GM12878 (cell line): ENCODE measurements around the gene EXOC7. TPM values are rescaled to one million over a fixed set of nuclear protein-coding genes. Genes with fewer than 3 reads are reported as not detected.

Experiments
- ATAC-seq: fragments of 200-7000 bp; cut with Tn5 transposase; 3 replicates; pipeline ENCODE4 v1.9.1; 2020; ENCODE audit warnings: mild to moderate bottlenecking, moderate library complexity
- BruUV-seq: library from RNA; stranded (reverse); fragments of 400-500 nt; replicated peaks from 2 replicates; lab custom pipeline; 2021; lab: Mats Ljungman, UMichigan
- CTCF ChIA-PET: fragments of 300-600 bp; sonication (Branson Sonifier 250); formaldehyde crosslinking; extraction: SDS; loops from one replicate; lab custom pipeline; 2021; ENCODE audit warnings: inconsistent platforms; lab: Yijun Ruan, JAX
- POLR2A ChIA-PET: fragments of 350-600 bp; formaldehyde crosslinking; extraction: SDS; loops from one replicate; lab custom pipeline; 2021; ENCODE audit warnings: inconsistent platforms; lab: Charles Lee
- RAD21 ChIA-PET: fragments of 300-600 bp; sonication (Branson Sonifier 250); formaldehyde crosslinking; loops from one replicate; lab custom pipeline; 2023; ENCODE audit warnings: antibody characterized with exemption; ENCODE audit not compliant: unreplicated experiment; lab: Charles Lee
- SMC1A ChIA-PET: fragments of 300-600 bp; sonication (Branson Sonifier 250); formaldehyde crosslinking; loops from one replicate; lab custom pipeline; 2023; ENCODE audit not compliant: unreplicated experiment, uncharacterized antibody; lab: Charles Lee
- DNase-seq: peaks from one replicate; pipeline ENCODE4 v3.0.0-alpha.2; 2011; ENCODE audit warnings: low read depth, low spot score
- FAIRE-seq: peaks from 3 replicates; lab custom pipeline; 2011; peaks lifted over from hg19 to GRCh38; lab: Jason Lieb, UNC
- H2AFZ ChIP-seq: 2 replicates; pipeline ENCODE4 v1.6.0; 2011; ENCODE audit warnings: low read depth, low read length, control low read depth; ENCODE audit not compliant: control insufficient read depth
- H3K27ac ChIP-seq: 2 replicates; pipeline ENCODE4 v1.5.1; 2011; ENCODE audit warnings: control low read depth; ENCODE audit not compliant: control insufficient read depth, insufficient read depth
- H3K27me3 ChIP-seq, 2 experiments: replicated peaks in 1 of 2; 2 replicates each; pipeline versions ENCODE4 v1.6.0 to v1.6.1; 2011; ENCODE audit warnings: low read length in 1 of 2; ENCODE audit not compliant: control insufficient read depth in 2 of 2, insufficient read depth in 2 of 2
- H3K36me3 ChIP-seq, 2 experiments: 2 replicates each; pipeline ENCODE4 v1.5.1; 2011; ENCODE audit warnings: low read length in 1 of 2; ENCODE audit not compliant: control insufficient read depth in 2 of 2, insufficient read depth in 2 of 2
- H3K4me1 ChIP-seq: 2 replicates; pipeline ENCODE4 v1.6.1; 2011; ENCODE audit warnings: mild to moderate bottlenecking, low read length, moderate library complexity, mixed read lengths; ENCODE audit not compliant: control insufficient read depth, insufficient read depth
- H3K4me2 ChIP-seq: 2 replicates; pipeline ENCODE4 v1.6.0; 2011; ENCODE audit warnings: control low read depth; ENCODE audit not compliant: control insufficient read depth, insufficient read depth
- H3K4me3 ChIP-seq: fragments of 200-600 bp; sonication (generic); 2 replicates; pipeline ENCODE4 v1.5.1; 2016
- H3K79me2 ChIP-seq: 2 replicates; pipeline ENCODE4 v1.6.0; 2011; ENCODE audit warnings: low read length; ENCODE audit not compliant: control insufficient read depth, insufficient read depth
- H3K9ac ChIP-seq: 2 replicates; pipeline ENCODE4 v1.8.0; 2011; ENCODE audit warnings: low read length, control low read depth, mixed read lengths; ENCODE audit not compliant: control insufficient read depth, insufficient read depth
- H3K9me3 ChIP-seq: replicated peaks from 3 replicates; pipeline ENCODE4 v1.5.1; 2011; ENCODE audit warnings: mild to moderate bottlenecking, low read length; ENCODE audit not compliant: control insufficient read depth, insufficient read depth
- H4K20me1 ChIP-seq: 2 replicates; pipeline ENCODE4 v1.6.0; 2011; ENCODE audit not compliant: control insufficient read depth, insufficient read depth
- ATF2 ChIP-seq: IDR thresholded peaks from 2 replicates; pipeline ENCODE4 v1.6.1; 2012; ENCODE audit warnings: low read length, inconsistent platforms
- CTCF ChIP-seq, 3 experiments: IDR thresholded peaks in 2 of 3; conservative IDR thresholded peaks in 1 of 3; 2 replicates each; pipeline ENCODE4 v1.5.1; 2011; ENCODE audit warnings: low read depth in 3 of 3, low read length in 3 of 3, mild to moderate bottlenecking in 3 of 3, control low read depth in 2 of 3, moderate library complexity in 2 of 3, inconsistent platforms in 1 of 3, mixed read lengths in 1 of 3; ENCODE audit not compliant: control insufficient read depth in 2 of 3, insufficient read depth in 1 of 3; ENCODE audit errors: extremely low read depth in 1 of 3
- MYC ChIP-seq: IDR thresholded peaks from 2 replicates; pipeline ENCODE4 v1.6.1; 2011; ENCODE audit warnings: mild to moderate bottlenecking, low read length, moderate library complexity, inconsistent platforms; ENCODE audit not compliant: insufficient read depth, insufficient replicate concordance, insufficient read length, severe bottlenecking
- NR2F1 ChIP-seq: fragments of 450-650 bp; conservative IDR thresholded peaks from 2 replicates; pipeline ENCODE4 v1.6.1; 2017; ENCODE audit warnings: mild to moderate bottlenecking
- SMC3 ChIP-seq: IDR thresholded peaks from 2 replicates; pipeline ENCODE4 v1.6.1; 2011; ENCODE audit warnings: low read length, improper control_type of control experiment, borderline replicate concordance
- ZBTB4 ChIP-seq: fragments of 450-650 bp; formaldehyde crosslinking; IDR thresholded peaks from 2 replicates; pipeline ENCODE4 v1.4.0; 2022; ENCODE audit warnings: mild to moderate bottlenecking, moderate library complexity
- WGBS: methylation state at CpG from one replicate; pipeline ENCODE4 v1.1.6; 2016; ENCODE audit warnings: low lambda C conversion rate; ENCODE audit not compliant: insufficient replicate concordance, insufficient coverage; ENCODE audit errors: missing lambda C conversion rate; 5-methylcytosine and 5-hydroxymethylcytosine counted together
- in situ Hi-C: fragments of 300-500 bp; cut with MboI; formaldehyde crosslinking; loops from 9 replicates; pipeline ENCODE4 v1.14.3; 2018; ENCODE audit warnings: mixed read lengths
- intact Hi-C: fragments of 100-400 bp; cut with micrococcal nuclease; formaldehyde crosslinking; loops from one replicate; pipeline ENCODE4 v1.14.2; 2022; ENCODE audit not compliant: unreplicated experiment
- polyA plus RNA-seq, 11 experiments: library from polyadenylated mRNA; depleted of rRNA in 4 of 11; unstranded in 6 of 11; stranded (reverse) in 5 of 11; fragments of >200 nt; fragmentation: Nextera tagmentation in 4 of 11; fragmentation: Illumina TruSeq in 1 of 11; extraction: Ambion mirVana in 4 of 11; extraction: Trizol in 1 of 11; gene quantifications; 1 replicate in 1 of 11; 2 replicates in 10 of 11; pipeline versions ENCODE4 v1.2.1 to v1.2.3, GENCODE V29; 2011 to 2016; ENCODE audit warnings: inconsistent platforms in 2 of 11, missing spikeins in 2 of 11, low read depth in 1 of 11
- total RNA-seq, 4 experiments: library from RNA; depleted of rRNA in 3 of 4; stranded (reverse); fragments of >200 nt in 3 of 4; fragmentation: Illumina TruSeq in 1 of 4; extraction: Trizol in 1 of 4; gene quantifications; 2 replicates each; pipeline versions ENCODE4 v1.2.1 to v1.2.3, GENCODE V29; 2013 to 2021

The EXOC7 gene
- total and polyA plus RNA-seq, 10 of the 15 experiments (the other 5 are each of a cell fraction or from before 2014, with no cell fraction given), result 18.8 to 71.3 (median 48.2) TPM

GRCh38 chr17:76106703-76107102 is 3.1 kb upstream of the EXOC7 start (continued):
- TF ChIP-seq CTCF (IDR thresholded peaks at IDR 0.05 in 2 of 3, conservative IDR thresholded peaks at IDR 0.05 in 1 of 3; ENCODE audit: control insufficient read depth in 2 of 3, extremely low read depth in 1 of 3, insufficient read depth in 1 of 3, low read depth in 3 of 3, low read length in 3 of 3) (no peak), MYC (no peak), ZBTB4 (CRISPR knock-in tag) (no peak)

- in situ Hi-C loops, result no loop called here
- H3K36me3 ChIP-seq, result peaks cover 1 to 10% of the 10 kb centered on the region in 2 experiments; a peak in 3 of 4 replicates
- TF ChIP-seq SMC3, result no peak
- TF ChIP-seq ATF2, result no peak
- no peak for TF ChIP-seq NR2F1
- TF ChIP-seq, all 136 proteins: peak for 0
- H3K4me3 ChIP-seq, result no peak overlapping the region
- no peaks in the 10 kb centered on the region for H3K27me3 ChIP-seq
- H3K79me2 ChIP-seq, result peaks cover 14% of the 10 kb centered on the region
- ChIA-PET RAD21 (interaction anchor here (1.2 kb wide), 1 partner anchor 99 kb away, joined by 3 read pairs; no protein-coding TSS in a partner anchor), CTCF (interaction anchor here (2.2 to 7.6 kb wide), 2 partner anchors 91 to 175 kb away, joined by 13 to 40 read pairs; no protein-coding TSS in a partner anchor), SMC1A (no interaction called here), POLR2A (interaction anchor here (1.0 kb wide), 1 partner anchor 160 kb away, joined by 4 read pairs; the partner anchor contains the start of gene UBALD2)
- no peaks in the 10 kb centered on the region for H4K20me1 ChIP-seq
- peaks cover 6% of the 10 kb centered on the region for H3K4me1 ChIP-seq
- no TSS peak for BruUV-seq
- no peak overlapping the region for H3K9ac ChIP-seq
- H3K4me2 ChIP-seq, result no peak overlapping the region
- 94% methylated on average over 5 of the region's 5 CpGs for WGBS
- FAIRE-seq, result no peak
- intact Hi-C loops, result no loop called here
- no peak for DNase-seq
- no peak for ATAC-seq
- H3K9me3 ChIP-seq, result no peaks in the 10 kb centered on the region; the same call in 2 of the 3 replicates
- no peak overlapping the region for H3K27ac ChIP-seq
- H2AFZ ChIP-seq, result no peak overlapping the region
Measured at GRCh38 chr17:76104896-76105231, 1.3 kb upstream of the EXOC7 start.
